ENCODE results near the gene ANXA3. TPM values are rescaled to one million over a fixed set of nuclear protein-coding genes. Genes with fewer than 3 reads are reported as not detected.

ANXA3 gene
- total RNA-seq, 4 donors from 2014 or later, result 22.3 to 253 (median 150) TPM

- TF ChIP-seq POLR2AphosphoS5 (IDR thresholded peaks at IDR 0.05), result no peak
- TF ChIP-seq EP300 (IDR thresholded peaks at IDR 0.05), result no peak
- TF ChIP-seq CTCF (IDR thresholded peaks at IDR 0.05), result no peak
- no peak for TF ChIP-seq POLR2A (IDR thresholded peaks at IDR 0.05)
- no peak for ATAC-seq
- peaks cover 0 to 81% of the 10 kb centered on the region in 2 donors for H3K36me3 ChIP-seq
- WGBS, 2 donors (ENCODE audit: low coverage in 1 of 2), result 73 to 85% methylated on average over 3 to 4 of the region's 4 CpGs
- H3K4me1 ChIP-seq, result peaks cover 0 to 18% (median 0%) of the 10 kb centered on the region in 3 donors
- H3K27me3 ChIP-seq, result no peaks in the 10 kb centered on the region
- no peaks in the 10 kb centered on the region for H3K9me3 ChIP-seq
- no peak overlapping the region for H3K27ac ChIP-seq
- H3K4me3 ChIP-seq, result no peak overlapping the region
Measured at GRCh38 chr4:78584863-78585547, 33.4 kb downstream of the ANXA3 start.

DNA sequence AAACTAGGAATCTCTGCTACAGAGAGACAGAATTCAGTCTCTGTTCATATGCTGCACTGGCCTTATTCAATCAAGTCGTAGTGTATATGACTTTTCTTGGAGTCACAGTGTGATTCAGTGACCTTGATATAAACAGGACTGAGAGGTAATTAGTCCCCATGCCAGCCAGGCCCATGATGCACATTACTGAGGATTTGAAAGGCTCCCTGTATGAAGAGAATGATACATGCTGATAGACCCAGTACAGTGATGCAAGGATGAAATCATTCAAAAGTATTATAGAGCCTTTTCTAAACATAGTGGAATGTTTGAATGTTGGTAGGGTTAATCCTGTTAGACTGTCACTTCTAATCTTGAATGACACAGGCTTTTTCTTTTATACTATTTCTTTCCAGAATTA, 34.1 kb downstream of the ANXA3 start:
- TF ChIP-seq POLR2AphosphoS5 (IDR thresholded peaks at IDR 0.05) (no peak), CTCF (IDR thresholded peaks at IDR 0.05) (no peak), POLR2A (IDR thresholded peaks at IDR 0.05) (no peak), EP300 (IDR thresholded peaks at IDR 0.05) (no peak)

DNA sequence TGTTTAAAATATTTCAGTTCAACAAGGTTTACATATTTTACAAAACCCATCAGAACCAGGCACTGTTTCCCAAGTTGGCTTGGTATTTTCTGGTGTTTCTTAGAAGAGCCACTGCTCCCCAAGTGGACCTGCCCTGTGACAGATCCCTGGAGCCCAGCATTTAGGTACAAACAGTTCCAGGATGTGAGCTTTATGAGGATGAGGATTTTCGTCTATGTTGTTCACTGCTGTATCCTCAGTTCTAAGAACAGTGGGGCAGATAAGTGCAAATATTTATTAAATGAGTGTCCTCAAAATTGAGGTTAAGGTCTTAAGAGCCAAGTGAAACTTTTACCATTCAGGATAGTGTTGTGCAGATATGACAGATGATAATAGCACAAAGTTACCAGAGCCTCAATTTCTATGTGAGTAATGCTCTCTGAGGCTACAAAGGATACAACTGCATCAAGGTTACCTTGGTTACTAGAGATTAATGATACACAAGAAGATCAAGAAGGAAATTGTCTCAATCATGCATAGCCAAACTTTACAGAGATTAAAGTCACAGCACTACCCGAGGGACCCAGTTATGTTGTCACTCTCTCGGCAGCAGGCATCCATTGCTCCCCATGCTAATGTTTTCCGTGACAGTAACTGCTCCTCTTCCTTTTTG, 37.5 kb downstream of the ANXA3 start:
- Histone ChIP-seq H3K36me3 (peaks cover 0 to 48% of the 10 kb centered on the region in 2 donors), H3K27ac (peak overlapping the region; percentile 8 to 69 (median 56)), H3K4me1 (peaks cover 0 to 36% (median 0%) of the 10 kb centered on the region in 3 donors), H3K9me3 (no peaks in the 10 kb centered on the region), H3K4me3 (no peak overlapping the region), H3K27me3 (no peaks in the 10 kb centered on the region)
- ATAC-seq, result peak; percentile 45
- TF ChIP-seq POLR2AphosphoS5 (IDR thresholded peaks at IDR 0.05) (no peak), EP300 (IDR thresholded peaks at IDR 0.05) (no peak), CTCF (IDR thresholded peaks at IDR 0.05) (no peak), POLR2A (IDR thresholded peaks at IDR 0.05) (no peak)
- 49 to 57% methylated on average over 4 of the region's 4 CpGs for WGBS, 2 donors (ENCODE audit: low coverage in 1 of 2)

More for the DNA sequence above, 34.1 kb downstream of the ANXA3 start:
- Histone ChIP-seq H3K4me3 (no peak overlapping the region), H3K36me3 (peaks cover 0 to 75% of the 10 kb centered on the region in 2 donors), H3K4me1 (peaks cover 0 to 18% (median 0%) of the 10 kb centered on the region in 3 donors), H3K9me3 (no peaks in the 10 kb centered on the region), H3K27me3 (no peaks in the 10 kb centered on the region), H3K27ac (no peak overlapping the region)
- 33 to 67% methylated on average over 1 of the region's 1 CpG for WGBS, 2 donors (ENCODE audit: low coverage in 1 of 2)
- ATAC-seq, result no peak

DNA sequence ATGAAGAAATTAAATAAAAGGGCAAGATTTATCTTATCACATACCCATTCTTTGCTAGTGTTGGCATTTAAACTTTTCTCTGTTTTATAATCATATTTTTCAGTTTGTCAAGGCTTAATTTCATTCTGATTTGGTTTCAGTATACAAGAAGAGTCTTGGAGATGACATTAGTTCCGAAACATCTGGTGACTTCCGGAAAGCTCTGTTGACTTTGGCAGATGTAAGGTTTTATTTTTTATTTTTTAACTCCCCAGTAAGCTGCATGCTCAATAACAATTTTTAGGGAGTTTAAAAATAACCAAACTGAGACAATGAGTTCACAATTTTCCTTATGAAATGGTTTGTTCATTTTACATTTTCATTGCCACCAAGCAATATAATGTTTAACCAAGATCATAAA, 39.8 kb downstream of the ANXA3 start:
- no peaks in the 10 kb centered on the region for H3K27me3 ChIP-seq
- 33 to 56% methylated on average over 2 of the region's 2 CpGs for WGBS, 2 donors (ENCODE audit: low coverage in 1 of 2)
- H3K4me3 ChIP-seq, result no peak overlapping the region
- no peaks in the 10 kb centered on the region for H3K9me3 ChIP-seq
- no peak for ATAC-seq
- H3K4me1 ChIP-seq, result peaks cover 0 to 36% (median 0%) of the 10 kb centered on the region in 3 donors
- TF ChIP-seq CTCF (IDR thresholded peaks at IDR 0.05), result no peak
- TF ChIP-seq POLR2AphosphoS5 (IDR thresholded peaks at IDR 0.05), result no peak
- TF ChIP-seq POLR2A (IDR thresholded peaks at IDR 0.05), result no peak
- no peak for TF ChIP-seq EP300 (IDR thresholded peaks at IDR 0.05)
- H3K36me3 ChIP-seq, result peaks cover 0 to 40% of the 10 kb centered on the region in 2 donors
- peak overlapping the region in 3 of 4 donors; percentile 25 to 51 (median 41) for H3K27ac ChIP-seq

Data from gastroesophageal sphincter (tissue), 4 donors.